Ureter (tissue), 1 donor: Measurements from ENCODE around the gene KRT4. TPM values are rescaled to one million over a fixed set of nuclear protein-coding genes. Genes with fewer than 3 reads are reported as not detected.

Source experiments
- total RNA-seq: library from RNA; stranded (reverse); gene quantifications from one replicate; pipeline ENCODE4 v1.2.4, GENCODE V29; 2023
- donor health status: DM: yes; HTN: yes; CAD: no.

KRT4 gene
- total RNA-seq, 1 donor from 2014 or later, result 0.81 TPM

Other genes with a start within 250 kb of the KRT4 start
- 0.26 TPM for gene KRT74, start 240.3 kb downstream of the KRT4 start, total RNA-seq
- gene KRT72, start 212.7 kb downstream of the KRT4 start, total RNA-seq, result not detected
- not detected for gene KRT73, start 195.6 kb downstream of the KRT4 start, total RNA-seq
- not detected for gene KRT2, start 161.9 kb downstream of the KRT4 start, total RNA-seq
- not detected for gene KRT1, start 133.7 kb downstream of the KRT4 start, total RNA-seq
- gene KRT77, start 110.6 kb downstream of the KRT4 start, total RNA-seq, result not detected
- gene KRT76, start 36.8 kb downstream of the KRT4 start, total RNA-seq, result not detected
- gene KRT3, start 18.0 kb downstream of the KRT4 start, total RNA-seq, result not detected
- not detected for gene KRT79, start 20.2 kb upstream of the KRT4 start, total RNA-seq
- not detected for gene KRT78, start 34.9 kb upstream of the KRT4 start, total RNA-seq
- gene KRT8, start 91.0 kb upstream of the KRT4 start, total RNA-seq, result 815 TPM
- gene KRT18, start 135.0 kb upstream of the KRT4 start, total RNA-seq, result 607 TPM
- gene EIF4B, start 192.3 kb upstream of the KRT4 start, total RNA-seq, result 474 TPM
- 198 TPM for gene TNS2, start 235.9 kb upstream of the KRT4 start, total RNA-seq